Coronary artery (tissue), 2 donors: ENCODE results near the gene ESR2.

Experiments
- DNase-seq: peaks from one replicate; pipeline ENCODE4 v3.0.0-alpha.2; 2017; ENCODE audit warnings: low spot score
- H3K27ac ChIP-seq, 2 donors: fragments of 200-600 bp; sonication (generic); one replicate each; pipeline ENCODE4 v1.5.1; 2016 to 2019
- H3K4me3 ChIP-seq: fragments of 200-600 bp; sonication (generic); 2 replicates; pipeline ENCODE4 v1.5.1; 2016; ENCODE audit warnings: mild to moderate bottlenecking, moderate library complexity
- CTCF ChIP-seq: fragments of 200-600 bp; sonication (generic); IDR thresholded peaks from one replicate; pipeline ENCODE4 v1.5.1; 2019; ENCODE audit warnings: antibody characterized with exemption

The ESR2 gene

GRCh38 chr14:64292197-64292596 is 2.0 kb downstream of the ESR2 start:
- Histone ChIP-seq H3K27ac (no peak overlapping the region), H3K4me3 (no peak overlapping the region)
- TF ChIP-seq CTCF, result no peak
- DNase-seq, result no peak

DNA sequence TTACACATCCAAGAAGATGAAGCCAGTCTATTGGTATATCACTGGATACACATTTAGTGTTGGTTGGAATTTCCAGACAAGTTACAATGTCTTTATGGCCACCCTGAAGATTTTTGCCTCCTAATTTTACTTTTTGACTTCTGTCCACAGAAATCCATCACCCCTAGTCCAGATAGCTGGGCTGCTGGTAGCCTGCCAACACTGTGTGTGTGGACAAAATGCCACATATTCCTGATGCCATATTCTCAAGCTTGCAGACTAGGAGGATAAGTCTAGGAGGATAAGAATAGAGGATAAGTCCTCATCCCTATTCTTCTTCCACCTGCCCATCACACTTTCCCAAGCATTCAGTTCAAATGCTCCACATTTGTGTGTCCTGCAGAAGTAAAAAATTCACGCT is 4.6 kb downstream of the ESR2 start:
- H3K4me3 ChIP-seq, result no peak overlapping the region
- DNase-seq, result no peak
- H3K27ac ChIP-seq, result no peak overlapping the region
- TF ChIP-seq CTCF, result no peak

DNA sequence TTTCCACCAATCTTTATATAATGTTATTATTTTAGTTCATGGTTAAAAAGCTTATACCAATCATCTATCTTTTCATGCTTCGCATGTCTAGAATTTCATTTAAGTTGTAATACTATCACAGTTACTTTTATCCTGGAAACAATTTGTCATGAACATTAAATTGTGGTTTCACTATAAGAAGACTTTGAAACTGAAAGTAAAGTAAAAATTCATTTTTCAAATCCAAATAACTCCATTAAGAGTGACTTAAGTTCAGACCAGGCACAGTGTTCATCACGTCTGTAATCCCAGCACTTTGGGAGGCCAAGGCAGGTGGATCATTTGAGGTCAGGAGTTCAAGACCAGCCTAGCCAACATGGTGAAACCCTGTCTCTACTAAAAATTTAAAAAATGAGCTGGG is 12.4 kb downstream of the ESR2 start:
- no peak for DNase-seq
- Histone ChIP-seq H3K4me3 (no peak overlapping the region), H3K27ac (no peak overlapping the region)
- no peak for TF ChIP-seq CTCF

DNA sequence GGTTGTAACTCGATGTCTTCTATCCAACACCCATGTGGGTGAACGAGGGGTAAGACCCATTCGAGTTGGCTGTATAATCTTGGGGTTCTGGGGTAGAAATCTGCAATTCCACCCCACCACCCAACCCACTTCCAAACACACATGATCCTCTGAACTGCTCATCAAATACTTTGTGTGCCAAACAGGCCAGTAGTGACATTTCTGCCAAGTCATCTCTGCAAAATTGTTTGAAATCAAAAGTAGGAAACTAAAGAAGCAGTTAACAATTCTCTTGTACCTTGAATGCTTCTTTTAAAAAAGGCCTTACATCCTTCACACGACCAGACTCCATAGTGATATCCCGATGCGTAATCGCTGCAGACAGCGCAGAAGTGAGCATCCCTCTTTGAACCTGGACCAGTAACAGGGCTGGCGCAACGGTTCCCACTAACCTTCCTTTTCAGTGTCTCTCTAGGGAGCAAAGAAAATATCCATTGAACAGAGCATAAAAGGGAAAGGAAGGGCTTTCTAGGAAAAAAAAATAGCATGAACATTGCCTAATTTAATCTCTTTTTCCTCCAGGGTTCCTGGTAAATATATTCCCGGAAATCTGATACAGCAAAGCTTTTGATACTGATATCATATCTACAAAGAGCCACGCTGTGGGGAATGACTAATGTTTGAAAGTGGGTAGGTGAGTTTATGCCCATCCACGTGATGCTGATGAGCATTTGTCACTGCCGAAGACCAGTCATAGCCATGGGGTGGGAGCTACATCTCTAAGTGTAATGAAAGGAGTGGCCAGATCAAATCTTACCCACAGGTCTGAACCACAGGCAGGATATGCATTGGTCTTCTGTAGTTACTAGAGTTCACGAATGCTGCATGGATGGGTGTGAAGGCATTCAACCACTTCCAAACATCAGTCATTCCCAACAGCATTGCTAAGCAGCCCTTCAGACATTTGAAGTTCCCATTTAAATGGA is 14.2 kb downstream of the ESR2 start:
- DNase-seq, result no peak
- no peak overlapping the region for H3K4me3 ChIP-seq
- H3K27ac ChIP-seq, result no peak overlapping the region
- no peak for TF ChIP-seq CTCF

DNA sequence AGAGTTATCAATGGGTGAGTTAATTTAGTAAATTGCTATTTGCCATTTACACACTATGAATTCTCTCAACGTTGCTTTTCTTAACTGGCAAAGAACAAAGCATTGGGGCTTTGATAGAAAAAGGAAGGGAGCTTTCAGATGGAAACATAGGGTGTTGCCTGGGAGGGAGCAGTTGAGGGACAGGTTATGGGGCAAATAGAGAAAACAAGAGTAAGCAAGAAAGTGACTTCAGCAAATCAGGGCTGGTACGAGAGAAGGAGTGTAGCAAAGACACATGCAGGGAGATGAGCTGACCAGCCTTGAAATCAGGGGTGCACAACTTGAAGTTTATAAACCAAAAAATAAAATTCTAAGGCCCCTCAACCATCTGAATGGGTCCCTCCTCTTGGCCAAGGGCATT is 15.7 kb downstream of the ESR2 start:
- DNase-seq, result no peak
- TF ChIP-seq CTCF, result no peak
- Histone ChIP-seq H3K27ac (no peak overlapping the region), H3K4me3 (no peak overlapping the region)

DNA sequence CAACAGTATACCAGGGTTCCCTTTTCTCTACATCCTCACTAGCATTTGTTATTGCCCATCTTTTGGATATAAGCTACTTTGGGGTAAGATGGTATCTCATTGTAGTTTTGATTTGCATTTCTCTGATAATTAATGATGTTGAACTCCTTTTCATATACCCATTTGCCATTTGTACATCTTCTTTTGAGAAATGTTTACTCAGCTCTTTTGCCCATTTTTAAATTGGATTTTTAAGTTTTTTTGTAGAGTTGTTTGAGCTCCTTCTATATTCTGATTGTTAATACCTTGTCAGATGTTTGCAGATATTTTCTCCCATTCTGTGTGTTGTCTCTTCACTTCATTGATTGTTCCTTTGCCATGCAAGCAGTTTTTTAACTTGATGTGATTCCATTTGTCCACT is 22.2 kb downstream of the ESR2 start:
- DNase-seq, result no peak
- Histone ChIP-seq H3K4me3 (no peak overlapping the region), H3K27ac (no peak overlapping the region)
- no peak for TF ChIP-seq CTCF

- no peak for DNase-seq
- H3K4me3 ChIP-seq, result no peak overlapping the region
- TF ChIP-seq CTCF, result no peak
- H3K27ac ChIP-seq, result no peak overlapping the region
Observed at GRCh38 chr14:64266239-64266638, 27.9 kb downstream of the ESR2 start.
